ENCODE results near the gene MAST1.
A peak's percentile ranks its signal among the peaks of the same experiment; 100 is the strongest.

MAST1 gene

DNA sequence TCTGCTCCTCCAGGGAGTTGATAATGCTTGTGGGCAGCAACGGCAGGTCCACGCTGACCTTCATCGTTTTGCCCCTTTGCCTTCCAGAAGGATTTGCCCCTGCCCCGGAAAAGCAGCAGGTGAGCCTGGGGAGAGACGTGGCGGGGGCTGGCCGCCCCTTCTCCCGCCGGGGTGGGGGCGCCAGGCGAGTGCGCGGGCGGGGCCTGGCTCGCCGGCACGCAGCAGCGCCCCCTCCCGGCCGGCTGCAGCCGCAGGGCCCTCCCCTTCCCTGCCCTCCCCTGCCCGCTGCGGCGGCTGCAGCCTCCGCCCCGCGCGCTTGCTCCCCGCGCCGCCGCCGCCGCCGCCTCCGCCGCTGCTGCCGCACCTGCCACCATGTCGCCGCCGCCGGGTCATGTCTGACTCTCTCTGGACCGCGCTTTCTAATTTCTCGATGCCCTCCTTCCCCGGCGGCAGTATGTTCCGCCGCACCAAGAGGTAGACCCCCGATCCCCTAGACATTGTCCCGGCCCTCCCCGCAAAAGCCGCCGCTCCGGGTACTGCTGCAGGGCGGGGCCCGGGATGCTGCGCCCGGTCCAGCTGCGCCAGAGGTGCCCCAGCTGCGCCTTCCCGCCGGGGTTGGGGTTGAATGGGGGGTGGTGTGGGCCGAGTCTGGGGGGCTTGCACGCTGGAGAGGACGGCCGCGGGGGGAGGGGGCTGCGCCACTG lies at the start of gene MAST1:
MAST1 (plus strand) TSS at position 334 of the 704 bp plus-strand sequence; CDS start at position 392, 58 bp downstream.
- no peak for TF ChIP-seq Cebpa-rat (IDR thresholded peaks at IDR 0.05)
- H4K20me1 ChIP-seq, result peaks cover 0 to 55% (median 14%) of the 10 kb centered on the region in 11 experiments; a peak in 16 of 22 replicates
- H3K9me3 ChIP-seq (replicated peaks in 1 of 11), result peaks cover 0 to 12% (median 0%) of the 10 kb centered on the region in 11 experiments; a peak in 6 of 22 replicates
- H3K27ac ChIP-seq, result peak within 1 kb of the TSS in 2 of 11 experiments; percentile 14 to 16; a peak in 2 of 22 replicates
- H3K9ac ChIP-seq, result peak within 1 kb of the TSS in 10 of 11 experiments; percentile 15 to 66 (median 48); a peak in 12 of 22 replicates
- H3K27me3 ChIP-seq, result peaks cover 84 to 99% (median 94%) of the 10 kb centered on the region in 11 experiments
- peak within 1 kb of the TSS; percentile 78 to 93 (median 88) for H3K4me2 ChIP-seq
- H3K4me3 ChIP-seq, result peak within 1 kb of the TSS; percentile 50 to 70 (median 59)
- peaks cover 6 to 62% (median 51%) of the 10 kb centered on the region in 10 experiments for H3K4me1 ChIP-seq
- no peaks in the 10 kb centered on the region for H3K36me3 ChIP-seq

DNA sequence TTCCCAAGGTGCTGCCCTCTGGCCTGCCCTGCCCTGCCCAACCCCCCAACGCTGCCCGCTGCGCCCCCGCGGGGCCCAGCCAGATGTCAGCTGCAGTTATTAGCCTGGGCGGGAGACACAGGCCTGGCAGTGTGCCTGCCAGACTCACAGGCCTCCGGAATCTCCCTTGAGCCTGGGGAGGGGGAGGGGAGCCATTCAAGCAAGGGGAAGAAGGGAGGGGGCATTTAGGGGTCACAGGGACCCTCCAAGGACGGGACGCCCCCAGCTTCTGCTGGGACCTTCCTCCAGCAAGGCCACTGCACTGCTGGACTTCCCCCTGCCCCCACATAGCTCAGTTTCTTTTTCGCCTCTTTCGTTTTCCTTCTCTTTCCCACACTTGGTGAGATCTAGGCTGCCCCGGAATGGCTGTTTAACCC lies 49.6 kb upstream of the MAST1 start:
- Histone ChIP-seq H3K4me1 (peaks cover 54 to 69% (median 67%) of the 10 kb centered on the region in 10 experiments), H3K4me3 (peak overlapping the region; percentile 90 to 98 (median 96)), H4K20me1 (peaks cover 18 to 21% (median 20%) of the 10 kb centered on the region in 11 experiments), H3K27me3 (no peaks in the 10 kb centered on the region), H3K36me3 (peaks cover 0 to 12% (median 0%) of the 10 kb centered on the region in 11 experiments; a peak in 8 of 22 replicates), H3K4me2 (peak overlapping the region; percentile 90 to 100 (median 99)), H3K9me3 (replicated peaks in 1 of 11) (no peaks in the 10 kb centered on the region), H3K27ac (peak overlapping the region; percentile 98 to 100 (median 99)), H3K9ac (peak overlapping the region; percentile 92 to 99 (median 98))
- no peak for TF ChIP-seq Cebpa-rat (IDR thresholded peaks at IDR 0.05)

GRCh38 chr19:12789098-12789903 lies 49.0 kb upstream of the MAST1 start:
- peaks cover 0 to 12% (median 0%) of the 10 kb centered on the region in 11 experiments; a peak in 8 of 22 replicates for H3K36me3 ChIP-seq
- H4K20me1 ChIP-seq, result peaks cover 18 to 21% (median 20%) of the 10 kb centered on the region in 11 experiments
- TF ChIP-seq Cebpa-rat (IDR thresholded peaks at IDR 0.05), result no peak
- H3K4me3 ChIP-seq, result peak overlapping the region; percentile 90 to 98 (median 96)
- peak overlapping the region; percentile 90 to 100 (median 99) for H3K4me2 ChIP-seq
- peak overlapping the region; percentile 98 to 100 (median 99) for H3K27ac ChIP-seq
- H3K9me3 ChIP-seq (replicated peaks in 1 of 11), result no peaks in the 10 kb centered on the region
- no peaks in the 10 kb centered on the region for H3K27me3 ChIP-seq
- peak overlapping the region; percentile 92 to 99 (median 98) for H3K9ac ChIP-seq
- H3K4me1 ChIP-seq, result peaks cover 51 to 69% (median 67%) of the 10 kb centered on the region in 10 experiments

GRCh38 chr19:12789904-12790619 lies 48.3 kb upstream of the MAST1 start:
- Histone ChIP-seq H3K36me3 (peaks cover 0 to 12% (median 0%) of the 10 kb centered on the region in 11 experiments; a peak in 8 of 22 replicates), H3K4me2 (peak overlapping the region; percentile 90 to 100 (median 99)), H3K9me3 (replicated peaks in 1 of 11) (no peaks in the 10 kb centered on the region), H4K20me1 (peaks cover 18 to 21% (median 20%) of the 10 kb centered on the region in 11 experiments), H3K27me3 (no peaks in the 10 kb centered on the region), H3K9ac (peak overlapping the region; percentile 92 to 99 (median 98)), H3K27ac (peak overlapping the region; percentile 98 to 100 (median 99)), H3K4me1 (peaks cover 51 to 68% (median 67%) of the 10 kb centered on the region in 10 experiments), H3K4me3 (peak overlapping the region; percentile 90 to 98 (median 96))
- peak; percentile 83 to 96 (median 92); a peak in 20 of 22 replicates for TF ChIP-seq Cebpa-rat (IDR thresholded peaks at IDR 0.05)

DNA sequence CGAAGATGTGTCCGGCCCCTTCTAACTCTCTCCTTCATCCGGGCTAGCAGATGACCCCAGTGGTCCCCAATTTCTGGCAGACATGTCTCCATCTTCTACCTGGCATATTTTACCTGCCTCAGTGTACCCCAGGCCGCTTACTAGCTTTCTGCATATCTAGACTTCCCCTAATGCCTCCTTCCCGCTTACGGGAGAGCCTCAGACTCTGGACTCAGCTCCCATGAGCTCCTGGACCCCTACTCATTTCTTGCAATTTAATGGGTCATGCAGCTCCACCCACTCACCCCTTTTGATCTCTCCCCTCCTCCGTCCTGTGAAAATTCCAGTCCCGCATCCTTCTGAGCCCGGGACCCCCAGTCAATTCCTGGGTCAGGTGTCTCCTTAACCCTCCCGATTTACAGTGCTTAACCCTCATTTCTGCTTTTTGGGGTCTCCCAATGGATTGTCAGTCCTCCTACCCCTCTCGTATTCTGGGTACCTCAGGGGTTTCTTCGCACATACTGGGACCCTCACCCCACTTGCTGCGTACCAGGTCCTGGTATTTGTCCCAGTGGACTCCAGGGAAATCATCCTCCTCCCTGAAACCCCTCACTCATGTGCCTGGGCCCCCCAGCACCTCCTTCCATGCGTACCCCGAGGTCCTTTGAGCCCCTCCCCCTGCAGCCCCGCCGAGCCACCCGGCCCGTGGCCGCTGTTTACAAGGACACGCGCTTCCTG lies 47.5 kb upstream of the MAST1 start:
- H4K20me1 ChIP-seq, result peaks cover 18 to 22% (median 20%) of the 10 kb centered on the region in 11 experiments
- H3K9me3 ChIP-seq (replicated peaks in 1 of 11), result no peaks in the 10 kb centered on the region
- H3K4me1 ChIP-seq, result peaks cover 51 to 67% (median 64%) of the 10 kb centered on the region in 10 experiments
- peak overlapping the region; percentile 90 to 99 (median 98) for H3K4me2 ChIP-seq
- peak overlapping the region; percentile 98 to 100 (median 99) for H3K27ac ChIP-seq
- H3K4me3 ChIP-seq, result peak overlapping the region; percentile 90 to 98 (median 96)
- H3K9ac ChIP-seq, result peak overlapping the region; percentile 92 to 99 (median 98)
- H3K36me3 ChIP-seq, result peaks cover 0 to 12% (median 0%) of the 10 kb centered on the region in 11 experiments; a peak in 8 of 22 replicates
- TF ChIP-seq Cebpa-rat (IDR thresholded peaks at IDR 0.05), result no peak
- no peaks in the 10 kb centered on the region for H3K27me3 ChIP-seq

GRCh38 chr19:12791345-12792050 lies 46.8 kb upstream of the MAST1 start, which contains the start of gene JUNB:
Gene JUNB, plus strand, starts transcription at chr19:12791486. Its CDS starts 286 bp downstream, at chr19:12791772.
- Histone ChIP-seq H3K4me2 (peak within 1 kb of the TSS; percentile 90 to 99 (median 98)), H3K9ac (peak within 1 kb of the TSS; percentile 92 to 99 (median 98)), H3K4me3 (peak within 1 kb of the TSS; percentile 90 to 98 (median 96)), H3K27ac (peak within 1 kb of the TSS; percentile 98 to 100 (median 99)), H3K9me3 (replicated peaks in 1 of 11) (no peaks in the 10 kb centered on the region), H3K27me3 (no peaks in the 10 kb centered on the region), H3K4me1 (peaks cover 52 to 67% (median 64%) of the 10 kb centered on the region in 10 experiments), H3K36me3 (peaks cover 0 to 12% (median 0%) of the 10 kb centered on the region in 11 experiments; a peak in 8 of 22 replicates), H4K20me1 (peaks cover 18 to 29% (median 20%) of the 10 kb centered on the region in 11 experiments)
- no peak for TF ChIP-seq Cebpa-rat (IDR thresholded peaks at IDR 0.05)

All from BLaER1 treated with 17β-estradiol and CSF1 and Interleukin-3, amounts not matched to agents 10 nM and 100 nM (cell line).